Loucy (cell line): Measurements from ENCODE around the gene ZNF581.

Experiments used
- CTCF ChIP-seq: fragments of 200-600 bp; sonication (generic); conservative IDR thresholded peaks from 2 replicates; pipeline ENCODE4 v1.5.1; 2014; ENCODE audit warnings: mild to moderate bottlenecking, antibody characterized with exemption, low read length
- EZH2phosphoT487 ChIP-seq: fragments of 200-600 bp; IDR thresholded peaks from 2 replicates; pipeline ENCODE4 v1.6.1; 2018; ENCODE audit warnings: antibody characterized with exemption, mild to moderate bottlenecking, moderate library complexity, borderline replicate concordance

GRCh38 chr19:55640577-55641425, 2.6 kb upstream of the ZNF581 start, which contains the start of gene ZNF580:
- no peak for TF ChIP-seq CTCF
- no peak for TF ChIP-seq EZH2phosphoT487
